GM12865 (cell line): ENCODE data around the gene SCN4A.
"Not testable (repeated sequence)": the region's sequence is repeated elsewhere in the genome, so short reads cannot be mapped to it uniquely, and the experiment has no call there.

ENCODE experiments used
- DNase-seq: peaks from one replicate; pipeline ENCODE4 v3.0.0; 2010; ENCODE audit warnings: low read depth
- H3K4me3 ChIP-seq: 2 replicates; pipeline ENCODE4 v1.5.1; 2011; ENCODE audit warnings: mild to moderate bottlenecking, low read depth, low read length, control low read depth
- TF ChIP-seq, protein P1 (sequence below): IDR thresholded peaks from 2 replicates; pipeline ENCODE4 v1.5.1; 2011; ENCODE audit warnings: low read length, control low read depth, low read depth, inconsistent platforms; ENCODE audit not compliant: insufficient read depth; ENCODE audit errors: missing control alignments

SCN4A gene

DNA sequence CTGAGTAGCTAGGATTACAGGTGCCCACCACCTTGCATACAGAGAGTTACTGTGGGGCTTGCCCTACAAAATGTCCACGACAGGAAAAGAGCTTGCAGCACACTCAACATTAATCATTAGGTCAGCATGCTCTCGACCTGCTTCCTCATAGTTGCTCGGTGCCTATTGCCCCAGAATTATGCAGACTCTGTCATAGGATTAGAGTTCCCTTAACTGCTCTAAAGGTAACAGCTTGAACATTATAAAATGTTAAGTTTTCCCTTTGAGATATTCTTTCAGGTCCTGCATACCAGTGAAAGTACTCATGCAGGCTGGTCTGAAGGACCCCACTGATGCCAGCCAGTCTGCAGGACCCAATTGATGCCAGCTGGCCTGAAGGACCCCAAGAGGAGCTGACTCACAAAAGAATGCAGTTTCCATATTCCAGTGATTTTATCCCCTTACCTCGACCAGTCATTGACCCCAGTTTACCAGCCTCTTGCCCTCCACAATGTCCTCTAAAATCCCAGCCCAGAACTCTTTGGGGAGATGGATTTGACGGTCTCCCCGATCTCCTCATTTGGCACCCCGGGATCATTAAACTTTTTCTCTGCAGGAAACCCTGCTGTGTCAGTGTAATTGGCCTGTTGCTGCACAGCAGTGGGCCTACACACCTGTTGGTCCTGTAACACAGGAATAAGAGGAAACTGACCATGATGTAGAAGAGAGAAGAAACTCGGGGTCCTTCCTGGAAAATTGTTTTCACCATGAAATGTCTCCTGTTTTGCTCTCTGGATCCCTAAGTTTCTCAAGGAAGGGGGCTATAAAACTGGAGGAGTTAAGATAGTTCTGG, 37.1 kb upstream of the SCN4A start:
- no peak for DNase-seq

DNA sequence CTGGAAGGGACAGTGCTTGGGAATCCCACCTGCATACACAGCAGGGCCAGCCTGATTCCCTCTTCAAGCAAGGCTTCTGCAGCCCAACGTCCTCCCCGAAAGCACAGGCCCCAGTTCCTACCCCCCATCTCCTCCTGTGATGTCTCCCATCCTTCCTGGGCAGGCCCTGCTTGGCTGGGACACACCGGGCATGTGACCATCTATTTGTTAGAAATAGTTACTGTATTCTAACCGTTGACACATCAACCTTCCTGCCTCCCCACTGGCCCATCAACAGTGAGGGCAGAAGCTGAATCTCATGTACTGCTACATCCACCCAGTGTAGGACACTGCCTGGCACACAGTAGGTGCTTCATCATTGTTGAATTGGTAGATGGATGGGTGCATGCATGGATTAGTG, 36.1 kb upstream of the SCN4A start:
- TF ChIP-seq, protein P1, sequence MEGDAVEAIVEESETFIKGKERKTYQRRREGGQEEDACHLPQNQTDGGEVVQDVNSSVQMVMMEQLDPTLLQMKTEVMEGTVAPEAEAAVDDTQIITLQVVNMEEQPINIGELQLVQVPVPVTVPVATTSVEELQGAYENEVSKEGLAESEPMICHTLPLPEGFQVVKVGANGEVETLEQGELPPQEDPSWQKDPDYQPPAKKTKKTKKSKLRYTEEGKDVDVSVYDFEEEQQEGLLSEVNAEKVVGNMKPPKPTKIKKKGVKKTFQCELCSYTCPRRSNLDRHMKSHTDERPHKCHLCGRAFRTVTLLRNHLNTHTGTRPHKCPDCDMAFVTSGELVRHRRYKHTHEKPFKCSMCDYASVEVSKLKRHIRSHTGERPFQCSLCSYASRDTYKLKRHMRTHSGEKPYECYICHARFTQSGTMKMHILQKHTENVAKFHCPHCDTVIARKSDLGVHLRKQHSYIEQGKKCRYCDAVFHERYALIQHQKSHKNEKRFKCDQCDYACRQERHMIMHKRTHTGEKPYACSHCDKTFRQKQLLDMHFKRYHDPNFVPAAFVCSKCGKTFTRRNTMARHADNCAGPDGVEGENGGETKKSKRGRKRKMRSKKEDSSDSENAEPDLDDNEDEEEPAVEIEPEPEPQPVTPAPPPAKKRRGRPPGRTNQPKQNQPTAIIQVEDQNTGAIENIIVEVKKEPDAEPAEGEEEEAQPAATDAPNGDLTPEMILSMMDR = no peak
- no peak for DNase-seq

More for the DNA sequence above, 37.1 kb upstream of the SCN4A start:
- TF ChIP-seq, protein P1 = no peak
- no peak overlapping the region for H3K4me3 ChIP-seq

DNA sequence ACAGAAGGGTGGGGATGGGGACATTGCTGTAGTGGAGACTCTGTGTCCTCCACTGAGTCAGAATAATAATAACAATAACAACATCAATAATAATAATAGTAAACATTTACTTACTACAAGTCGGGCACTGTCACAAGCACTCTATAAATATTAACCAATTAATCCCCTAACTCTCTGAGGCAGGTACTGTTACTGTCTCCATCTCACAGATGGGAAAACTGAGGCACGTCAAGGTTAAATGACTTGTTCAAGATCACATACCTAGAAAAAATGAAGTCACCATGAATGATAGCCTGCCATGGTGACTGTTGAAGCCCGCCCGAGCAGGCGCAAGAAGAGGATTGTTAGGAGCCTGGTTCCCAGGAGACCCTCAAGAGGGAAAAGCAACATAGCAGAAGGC, 35.6 kb upstream of the SCN4A start:
- TF ChIP-seq, protein P1 = no peak
- no peak overlapping the region for H3K4me3 ChIP-seq
- DNase-seq = no peak

More for the DNA sequence above, 36.1 kb upstream of the SCN4A start:
- no peak overlapping the region for H3K4me3 ChIP-seq

DNA sequence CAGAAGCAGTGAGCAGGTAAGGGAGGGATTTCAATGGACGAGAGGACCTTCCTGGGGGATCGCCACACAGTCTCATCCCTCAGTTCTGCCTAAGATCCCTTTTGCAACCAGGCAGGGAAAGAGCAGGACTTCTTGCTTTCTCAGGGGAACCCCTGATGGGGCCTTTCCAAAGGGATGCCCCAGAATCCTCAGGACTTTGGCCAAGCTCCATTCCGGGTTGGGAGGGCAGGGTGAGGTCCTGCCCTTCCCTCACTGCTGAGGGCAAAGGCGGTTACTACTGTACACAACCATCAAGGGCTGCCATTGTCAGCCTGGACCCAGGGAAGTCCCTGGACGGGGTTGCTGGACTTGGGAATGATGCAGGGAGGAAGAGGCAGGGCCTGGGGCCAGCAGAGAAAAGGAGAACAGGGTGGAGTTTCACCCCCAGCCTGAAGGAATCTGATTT, 35.1 kb upstream of the SCN4A start:
- no peak overlapping the region for H3K4me3 ChIP-seq
- TF ChIP-seq, protein P1 = no peak
- DNase-seq = no peak

DNA sequence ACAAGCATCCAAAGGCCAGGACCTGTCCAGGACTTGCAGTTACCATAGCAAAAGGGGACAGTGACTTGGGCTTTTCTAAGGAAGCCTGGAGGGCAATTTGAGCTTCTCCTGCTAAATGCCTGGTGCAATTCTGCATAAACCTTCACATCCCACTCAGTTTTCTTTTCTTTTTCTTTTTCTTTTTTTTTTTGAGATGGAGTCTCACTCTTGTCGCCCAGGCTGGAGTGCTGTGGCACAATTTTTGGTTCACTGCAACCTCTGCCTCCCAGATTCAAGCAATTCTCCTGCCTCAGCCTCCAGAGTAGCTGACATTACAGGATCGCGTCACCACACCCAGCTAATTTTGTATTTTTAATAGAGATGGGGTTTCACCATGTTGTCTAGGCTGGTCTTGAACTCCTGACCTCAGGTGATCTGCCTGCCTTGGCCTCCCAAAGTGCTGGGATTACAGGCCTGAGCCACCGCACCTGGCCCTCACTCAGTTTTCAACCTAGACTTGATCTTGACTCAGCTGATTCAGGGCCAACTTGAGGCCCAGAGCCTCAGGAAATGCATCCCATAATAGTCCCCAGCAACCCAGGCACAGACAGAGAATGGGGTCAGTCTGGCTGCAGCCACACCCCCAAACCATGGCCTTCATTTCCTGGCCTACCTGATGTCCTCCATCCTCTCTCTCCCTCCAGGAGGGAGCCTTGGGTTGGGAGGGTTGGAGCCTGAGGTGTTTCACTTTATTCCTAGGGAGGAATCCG, 34.5 kb upstream of the SCN4A start:
- not testable (repeated sequence) for H3K4me3 ChIP-seq, DNase-seq

DNA sequence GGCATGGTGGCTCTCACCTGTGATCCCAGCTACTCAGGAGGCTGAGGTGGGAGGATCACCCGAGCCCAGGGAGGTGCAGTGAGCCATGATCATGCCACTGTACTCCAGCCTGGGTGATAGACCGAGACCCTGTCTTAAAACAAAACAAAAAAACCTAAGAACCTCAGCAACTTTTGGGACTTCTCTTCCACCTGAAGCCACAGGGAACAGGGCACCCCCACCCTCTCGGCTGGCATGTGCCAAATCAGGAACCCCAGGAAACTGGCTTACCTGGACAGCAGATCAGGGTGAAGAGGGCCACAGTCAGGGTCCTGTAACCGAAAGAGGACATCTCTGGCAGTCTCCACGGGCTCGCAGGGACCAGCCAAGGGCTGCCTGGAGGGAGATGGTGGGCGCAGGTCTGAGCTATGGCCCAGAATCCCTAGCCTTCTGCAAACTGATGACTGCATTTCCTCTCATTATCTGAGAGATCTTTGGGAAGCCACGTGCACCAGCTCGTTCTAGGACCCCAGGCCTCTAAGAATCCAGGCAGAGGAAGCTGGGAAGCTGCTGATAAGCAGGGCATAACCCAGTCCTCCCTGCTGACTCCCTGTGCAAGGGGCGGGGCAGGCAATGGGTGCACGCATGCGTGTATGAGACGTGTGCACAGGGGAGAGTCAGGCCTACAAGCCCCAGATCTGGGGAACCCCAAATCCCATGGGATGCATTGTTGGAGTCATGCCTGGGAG, 33.8 kb upstream of the SCN4A start:
- H3K4me3 ChIP-seq = no peak overlapping the region
- TF ChIP-seq, protein P1 = no peak
- DNase-seq = no peak

DNA sequence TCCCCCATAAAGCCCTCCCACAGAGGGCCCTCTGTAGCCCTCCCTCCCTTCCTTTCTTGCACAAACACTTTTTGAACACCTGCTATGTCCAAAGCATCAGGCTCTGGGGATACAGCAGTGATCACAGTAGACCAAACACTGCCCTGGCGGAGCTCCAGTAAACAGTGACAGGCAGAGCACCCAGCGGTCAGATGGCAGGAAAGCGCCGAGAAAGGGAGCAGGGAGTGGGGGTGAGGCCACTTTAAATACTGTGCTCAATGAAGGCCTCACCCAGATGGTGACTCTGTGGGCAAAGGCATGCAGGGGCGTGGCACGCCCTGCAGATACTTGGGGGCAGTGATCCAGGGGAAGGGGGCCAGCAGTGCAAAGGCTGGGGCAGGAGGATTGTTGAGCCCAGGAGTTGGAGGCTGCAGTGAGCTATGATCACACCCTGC, 33.0 kb upstream of the SCN4A start:
- DNase-seq = no peak
- no peak overlapping the region for H3K4me3 ChIP-seq
- TF ChIP-seq, protein P1 = no peak
